ENCODE measurements around the gene TYK2.
A peak's percentile ranks its signal among the peaks of the same experiment; 100 is the strongest.
"Not testable (repeated sequence)": the region's sequence is repeated elsewhere in the genome, so short reads cannot be mapped to it uniquely, and the experiment has no call there.

The TYK2 gene

DNA sequence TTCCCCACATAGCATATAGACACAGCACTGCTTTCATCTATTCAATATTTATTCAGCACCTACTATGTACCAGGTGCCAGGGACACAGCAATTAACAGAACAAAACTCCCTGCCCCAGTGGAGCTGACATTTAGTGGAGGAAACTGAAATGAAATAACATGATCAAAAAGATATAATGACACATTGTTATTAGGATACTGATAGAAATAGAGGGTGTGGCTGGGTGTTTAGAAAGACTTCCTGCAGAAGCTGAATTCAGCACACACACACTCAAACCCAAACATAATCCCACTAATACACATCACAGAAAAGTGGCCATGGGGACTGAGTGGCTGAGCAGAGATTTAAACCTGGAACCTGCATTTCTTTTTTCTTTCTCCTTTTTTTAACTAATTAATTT is 26.7 kb upstream of the TYK2 start:
- no peak for DNase-seq

GRCh38 chr19:10406191-10406590 is 25.8 kb upstream of the TYK2 start:
- no peak for DNase-seq

DNA sequence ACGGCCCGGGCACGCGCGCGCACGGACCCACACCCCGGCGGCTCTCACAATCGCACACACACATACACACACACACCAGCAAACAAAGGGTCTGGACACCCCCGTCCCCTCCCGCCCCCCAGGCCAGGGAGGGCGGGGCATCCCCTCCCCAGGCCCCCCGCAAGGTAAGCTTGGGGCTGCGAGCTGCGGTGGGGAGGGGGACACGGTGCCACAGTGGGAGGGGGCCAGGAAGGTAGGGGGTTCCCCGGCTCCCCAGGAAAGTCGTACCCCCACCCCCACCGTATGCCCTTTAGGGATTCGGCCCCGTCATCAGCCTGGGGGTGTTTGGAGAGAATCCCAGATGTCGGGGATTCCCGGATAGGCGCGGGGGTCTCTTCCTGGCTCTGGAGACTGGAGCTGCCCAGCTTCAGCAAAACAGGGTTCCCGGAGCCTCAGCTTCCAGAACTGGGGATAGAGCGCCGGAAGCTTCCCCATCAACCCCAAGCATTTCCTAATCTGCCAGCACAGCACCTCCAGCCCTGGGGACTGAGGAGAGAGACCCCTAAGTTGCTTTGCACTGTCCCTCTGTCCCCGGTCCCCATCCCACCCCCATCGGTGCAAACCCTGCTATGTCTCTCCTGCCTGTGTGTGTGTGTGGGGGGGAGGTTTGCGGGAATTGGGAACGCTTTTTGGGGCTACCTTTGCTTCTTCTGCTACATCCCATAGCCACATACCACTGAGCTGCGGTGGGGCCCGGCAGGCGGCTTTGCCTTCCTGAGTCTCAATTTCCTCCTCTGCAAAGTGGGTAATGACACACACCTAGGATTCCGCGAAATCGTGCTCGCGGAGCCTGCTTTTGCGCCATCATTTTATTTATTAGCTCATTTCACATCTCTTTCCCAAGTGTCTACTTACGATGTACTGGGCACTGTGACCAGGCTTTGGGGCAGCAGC is 24.8 kb upstream of the TYK2 start:
- DNase-seq, result no peak

GRCh38 chr19:10403137-10404021 is 23.0 kb upstream of the TYK2 start, which contains the start of gene CDC37:
Gene CDC37, minus strand, starts transcription at chr19:10403542. Its CDS starts 63 bp downstream, at chr19:10403479.
- DNase-seq, result peak; percentile 79 to 93

- DNase-seq, result peak in 1 of 2 experiments; percentile 31
These were observed 22.2 kb upstream of the TYK2 start for GRCh38 chr19:10402441-10403038.

GRCh38 chr19:10399878-10400277 is 19.5 kb upstream of the TYK2 start:
- DNase-seq, result no peak

GRCh38 chr19:10399340-10399739 is 19.0 kb upstream of the TYK2 start:
- DNase-seq, result not testable (repeated sequence)

DNA sequence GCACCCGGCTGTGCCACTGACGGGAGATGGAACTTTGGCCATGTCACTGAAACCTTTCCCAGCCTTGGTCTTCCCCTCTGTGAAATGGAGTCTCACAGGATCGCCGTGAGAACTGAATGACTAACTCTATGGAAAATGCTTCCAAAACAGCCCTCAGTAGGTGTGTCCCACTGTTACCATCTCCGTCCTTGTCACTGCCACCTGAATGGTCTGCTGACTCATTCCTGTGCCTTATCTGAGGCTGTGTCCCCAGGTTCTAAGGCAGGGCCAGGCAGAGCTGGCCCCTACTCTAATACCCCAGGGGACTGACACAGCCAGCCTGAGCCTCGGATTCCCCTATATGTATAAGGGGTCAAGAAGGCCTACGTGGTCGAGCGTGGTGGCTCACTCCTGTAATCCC is 18.4 kb upstream of the TYK2 start:
- no peak for DNase-seq

DNA sequence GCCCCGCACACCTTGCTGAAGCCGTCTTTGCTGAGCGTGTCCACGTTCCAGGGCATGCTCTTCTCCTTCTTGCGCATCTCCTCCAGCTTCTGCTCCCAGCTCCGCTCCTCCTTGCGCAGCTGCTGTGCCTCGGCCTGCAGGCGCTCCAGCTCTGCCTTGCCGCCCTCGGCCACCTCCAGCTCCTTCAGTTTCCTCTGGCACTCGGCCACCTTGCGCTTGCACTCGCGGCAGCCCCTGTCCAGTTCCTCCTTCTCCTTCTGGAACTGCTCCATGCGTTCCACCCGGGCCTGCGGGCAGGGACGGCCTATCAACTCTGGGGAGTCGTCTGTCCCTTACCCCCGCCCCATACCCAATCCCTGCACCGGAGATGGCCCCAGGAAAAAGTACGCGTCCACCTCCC is 15.5 kb upstream of the TYK2 start:
- no peak for DNase-seq

GRCh38 chr19:10395436-10395835 is 15.1 kb upstream of the TYK2 start:
- DNase-seq, result no peak

DNA sequence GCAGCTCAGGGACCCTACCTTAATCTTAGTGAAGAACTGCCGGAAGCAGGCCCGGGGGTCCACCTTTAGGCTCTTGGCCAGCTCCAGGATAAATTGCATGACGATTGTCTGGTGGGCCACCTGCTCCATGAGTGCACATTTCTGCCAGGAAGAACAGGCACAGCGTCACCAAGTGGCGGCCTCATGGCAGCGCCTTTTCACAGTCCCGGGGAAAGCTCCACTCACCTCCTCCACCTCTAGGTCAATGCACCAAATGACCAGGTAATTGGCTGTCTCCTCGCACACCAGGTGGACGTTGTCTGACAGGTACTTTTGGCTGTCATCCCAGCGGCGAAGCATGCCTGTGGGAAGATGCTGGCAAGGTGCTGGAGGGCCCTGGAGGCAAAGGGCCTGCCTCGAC is 14.6 kb upstream of the TYK2 start:
- DNase-seq, result no peak

DNA sequence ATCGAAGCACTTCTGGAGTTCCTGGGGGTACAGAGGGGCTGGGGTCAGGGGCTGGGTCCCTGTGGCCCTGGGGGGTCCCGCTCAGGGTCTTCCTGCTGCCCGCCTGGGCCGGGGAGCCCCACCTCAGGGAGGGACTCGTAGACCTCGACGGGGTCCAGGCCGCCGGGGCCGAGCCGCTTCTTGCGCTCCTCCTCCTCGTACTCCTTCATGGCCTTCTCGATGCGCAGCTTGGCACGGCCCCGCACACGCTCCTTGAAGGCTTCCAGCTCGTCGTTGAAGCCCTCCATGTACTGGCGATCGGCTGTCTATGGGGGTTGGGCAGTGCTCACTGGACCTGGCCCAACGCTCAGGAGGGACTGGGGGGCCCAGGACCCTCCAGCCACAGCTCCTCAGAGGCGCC is 12.8 kb upstream of the TYK2 start:
- DNase-seq, result no peak

- no peak for DNase-seq
These were observed 11.7 kb upstream of the TYK2 start for GRCh38 chr19:10392120-10392519.

DNA sequence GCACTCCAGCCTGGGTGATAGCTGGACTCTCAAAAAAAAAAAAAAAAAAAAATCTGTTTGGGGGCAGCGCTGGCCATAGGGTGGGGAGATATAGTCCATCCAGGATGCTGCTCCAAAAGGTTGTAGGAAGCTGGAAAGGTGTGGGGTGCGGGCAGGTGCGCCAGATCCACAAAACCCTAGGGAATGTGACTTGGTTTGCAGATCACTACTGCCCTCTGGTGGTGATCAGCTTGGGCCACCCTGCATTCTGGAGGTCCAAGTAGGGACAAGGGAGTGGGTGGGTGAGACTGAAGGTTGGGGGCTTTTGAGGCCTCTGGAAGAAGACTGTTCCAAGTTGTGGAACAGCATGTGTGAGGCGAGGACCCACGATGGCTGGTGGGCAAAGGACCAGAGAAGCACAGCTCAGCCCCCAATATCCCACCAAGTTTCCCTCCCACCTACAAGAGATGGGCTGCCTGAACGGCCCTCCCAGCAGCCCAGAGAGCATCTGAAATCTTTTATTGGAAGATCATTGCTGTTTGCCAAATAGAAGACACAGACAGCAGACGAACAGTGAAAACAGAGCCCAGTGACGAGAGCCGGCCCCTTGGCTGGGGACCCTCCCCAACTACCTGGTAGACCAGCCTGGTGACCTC is 10.4 kb upstream of the TYK2 start:
- peak; percentile 14 to 28 for DNase-seq

DNA sequence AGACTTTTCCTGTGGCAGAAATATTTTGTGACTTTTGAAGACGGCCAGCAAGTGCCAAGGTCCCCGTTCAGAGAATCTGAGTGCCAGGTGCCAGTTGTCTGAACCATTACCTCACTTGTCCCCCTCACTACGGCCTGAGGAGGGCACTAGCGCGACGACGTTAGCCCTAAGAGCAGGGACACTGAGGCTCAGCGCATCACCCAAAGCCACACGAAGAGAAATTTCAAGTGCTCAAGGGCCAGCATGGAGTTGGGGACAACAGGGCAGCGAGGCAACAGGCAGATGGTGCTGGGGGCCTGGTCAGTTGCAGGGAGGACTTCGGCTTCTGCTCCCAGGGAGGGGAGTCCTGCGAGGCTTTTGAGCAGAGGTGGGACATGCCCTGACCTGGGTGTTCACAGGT is 9.5 kb upstream of the TYK2 start:
- DNase-seq, result peak in 1 of 2 experiments; percentile 11

DNA sequence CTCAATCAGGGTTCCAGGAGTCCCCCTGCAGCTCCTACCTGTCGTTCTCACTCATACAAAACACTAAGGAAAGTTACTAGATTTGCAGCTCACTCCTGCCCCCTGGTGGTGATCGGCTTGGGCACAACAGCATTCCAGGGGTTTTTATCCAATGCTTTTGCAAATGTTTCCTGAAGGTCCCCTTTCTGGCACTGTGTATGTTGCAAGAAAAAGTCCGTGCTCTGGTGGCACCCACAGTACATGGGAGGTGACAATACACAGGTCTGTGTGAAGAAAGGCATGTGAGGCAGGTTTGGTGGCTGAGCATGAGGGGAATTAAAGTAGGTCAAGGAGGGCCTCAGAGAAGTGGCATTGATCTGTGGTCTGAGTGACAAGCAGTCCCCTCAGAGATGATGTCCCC is 8.6 kb upstream of the TYK2 start:
- DNase-seq, result peak; percentile 44 to 68

DNA sequence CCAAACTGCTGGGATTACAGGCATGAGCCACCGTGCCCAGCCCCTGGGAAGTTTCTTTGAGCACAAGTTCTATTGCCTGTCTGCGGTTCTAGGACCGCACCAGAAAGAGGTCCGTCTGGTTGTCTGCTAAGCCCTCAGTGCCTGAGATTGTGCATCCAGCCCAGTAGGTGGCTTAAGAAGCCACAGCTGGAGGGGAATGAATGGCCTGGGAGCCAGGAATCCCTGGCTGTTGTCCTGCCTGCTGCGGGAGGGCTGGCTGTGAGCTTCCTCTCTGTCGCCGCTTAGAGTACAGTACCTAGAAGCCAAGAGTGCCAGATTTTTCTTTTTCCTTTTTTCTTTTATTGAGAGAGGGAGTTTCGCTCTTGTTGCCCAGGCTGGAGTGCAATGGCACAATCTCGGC is 4.2 kb upstream of the TYK2 start:
- DNase-seq, result no peak

- DNase-seq, result not testable (repeated sequence)
These were observed 2.8 kb upstream of the TYK2 start for GRCh38 chr19:10383223-10383499.

- no peak for DNase-seq
These were observed 476 bp downstream of the TYK2 start for GRCh38 chr19:10379880-10380312.

DNA sequence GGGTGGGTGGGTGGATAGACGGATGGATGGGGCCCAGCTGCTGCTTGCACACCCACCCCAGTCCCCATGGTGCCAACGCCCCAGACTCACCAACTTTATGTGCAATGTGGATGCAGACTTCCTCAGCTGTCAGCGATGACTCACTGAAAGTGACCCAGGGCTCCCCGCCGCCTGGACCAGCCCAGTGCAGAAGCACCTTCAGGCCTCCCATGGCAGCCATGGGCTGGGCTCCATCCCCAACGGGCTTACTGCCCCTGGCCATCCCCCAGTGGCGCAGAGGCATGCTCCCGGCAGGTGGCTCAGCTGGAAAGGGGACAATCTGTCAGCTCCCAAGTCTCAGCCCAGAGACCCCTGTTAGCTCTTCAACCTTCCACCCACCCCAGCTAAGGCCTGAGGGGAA is 2.2 kb downstream of the TYK2 start:
- DNase-seq, result no peak

GRCh38 chr19:10377140-10377640 is 3.2 kb downstream of the TYK2 start:
- DNase-seq, result not testable (repeated sequence)

DNA sequence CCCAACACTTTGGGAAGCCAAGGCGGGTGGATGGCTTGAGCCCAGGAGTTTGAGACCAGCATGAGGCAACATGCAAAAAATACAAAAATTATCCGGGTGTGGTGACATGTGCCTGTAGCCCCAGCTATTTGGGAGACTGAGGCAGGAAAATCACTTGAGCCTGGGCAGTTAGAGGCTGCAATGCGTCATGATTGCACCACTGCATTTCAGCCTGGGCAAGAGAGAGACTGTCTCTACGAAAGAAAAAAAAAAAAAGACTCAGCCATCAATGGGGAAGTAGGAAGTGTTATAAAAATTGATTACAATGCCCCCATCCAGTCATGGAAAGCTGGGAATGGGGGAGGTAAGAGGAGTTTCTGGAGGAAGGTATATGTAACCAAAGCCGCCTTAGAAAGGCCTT is 5.4 kb downstream of the TYK2 start:
- no peak for DNase-seq

GRCh38 chr19:10372690-10373089 is 7.7 kb downstream of the TYK2 start:
- DNase-seq, result no peak

All from SW 1271 (cell line).